Activated CD8-positive, alpha-beta memory T cell treated with anti-CD3 and anti-CD28 coated beads, Interleukin-2, amount 50 U/mL, for 48 hours (primary cell): ENCODE data around the gene FGF22.

Experiments
- DNase-seq: peaks from one replicate; pipeline ENCODE4 v3.0.0-alpha.2; 2020

FGF22 gene

GRCh38 chr19:681029-682019 lies 41.6 kb downstream of the FGF22 start:
- no peak for DNase-seq

GRCh38 chr19:682678-683320 lies 43.1 kb downstream of the FGF22 start:
- no peak for DNase-seq

GRCh38 chr19:685454-685931 lies 45.8 kb downstream of the FGF22 start:
- no peak for DNase-seq

GRCh38 chr19:686589-687297 lies 47.1 kb downstream of the FGF22 start:
- DNase-seq = no peak

GRCh38 chr19:687569-688166 lies 48.0 kb downstream of the FGF22 start:
- no peak for DNase-seq

- DNase-seq = no peak
Observed at GRCh38 chr19:688214-688613, 48.5 kb downstream of the FGF22 start.

GRCh38 chr19:688992-689391 lies 49.3 kb downstream of the FGF22 start:
- DNase-seq = no peak

GRCh38 chr19:690203-690602 lies 50.5 kb downstream of the FGF22 start:
- DNase-seq = no peak
